AG04450 (cell line): Measurements from ENCODE around the gene AURKA. TPM values are rescaled to one million over a fixed set of nuclear protein-coding genes. Genes with fewer than 3 reads are reported as not detected.
"Not testable (repeated sequence)": the region's sequence is repeated elsewhere in the genome, so short reads cannot be mapped to it uniquely, and the experiment has no call there.

Source experiments
- CTCF ChIA-PET: fragments of 300-600, 350-600 bp; formaldehyde crosslinking; extraction: SDS; loops from one replicate; lab custom pipeline; 2022; ENCODE audit warnings: antibody characterized with exemption, inconsistent platforms; lab: Charles Lee
- POLR2A ChIA-PET: fragments of 350-600 bp; formaldehyde crosslinking; extraction: SDS; loops from one replicate; lab custom pipeline; 2021; ENCODE audit warnings: antibody characterized with exemption, inconsistent platforms; lab: Yijun Ruan, JAX
- DNase-seq: peaks from one replicate; pipeline ENCODE4 v3.0.0-alpha.2; 2011; ENCODE audit warnings: low read depth, low spot score
- H3K27ac ChIP-seq: one replicate; pipeline ENCODE4 v1.5.1; 2012; ENCODE audit warnings: low read depth, low read length, control low read depth
- H3K27me3 ChIP-seq: one replicate; pipeline ENCODE4 v1.6.0; 2012; ENCODE audit warnings: low read length; ENCODE audit not compliant: control insufficient read depth, insufficient read depth
- H3K4me3 ChIP-seq: 2 replicates; pipeline ENCODE4 v1.5.1; 2011; ENCODE audit warnings: mild to moderate bottlenecking, low read depth, low read length, control low read depth
- H3K9me3 ChIP-seq: 2 replicates; pipeline ENCODE4 v1.5.1; 2012; ENCODE audit warnings: low read length; ENCODE audit not compliant: control insufficient read depth, insufficient read depth
- CTCF ChIP-seq: IDR thresholded peaks from 2 replicates; pipeline ENCODE4 v1.5.1; 2011; ENCODE audit warnings: low read depth, low read length, control low read depth, inconsistent platforms
- polyA plus RNA-seq: library from polyadenylated mRNA; depleted of rRNA; stranded (reverse); fragments of >200 nt; gene quantifications from 2 replicates; pipeline ENCODE4 v1.2.3, GENCODE V29; 2011

The AURKA gene
- polyA plus RNA-seq, 1 experiment, result 31.0 TPM

- TF ChIP-seq CTCF, result no peak
- DNase-seq, result no peak
- H3K27ac ChIP-seq, result no peak overlapping the region
- POLR2A ChIA-PET, result interaction anchor here (0.6 to 2.2 kb wide), 16 partner anchors 11 to 77 kb away, joined by 3 to 13 read pairs (median 4); partner anchors contain the start of genes CASS4, FAM210B and RTF2
- H3K27me3 ChIP-seq, result no peaks in the 10 kb centered on the region
- no peaks in the 10 kb centered on the region for H3K9me3 ChIP-seq
- H3K4me3 ChIP-seq, result peak overlapping the region; percentile 98
- CTCF ChIA-PET, result interaction anchor here (1.0 kb wide), 1 partner anchor 79 kb away, joined by 3 read pairs; no protein-coding TSS in a partner anchor
These were observed 351 bp downstream of the AURKA start for GRCh38 chr20:56391596-56392131.

- ChIA-PET CTCF (no interaction called here), POLR2A (interaction anchor here (1.4 to 2.2 kb wide), 2 partner anchors 10 to 78 kb away, joined by 4 to 13 read pairs; partner anchors contain the start of gene RTF2)
- H3K27ac ChIP-seq, result no peak overlapping the region
- no peaks in the 10 kb centered on the region for H3K27me3 ChIP-seq
- H3K4me3 ChIP-seq, result peak overlapping the region; percentile 98
- H3K9me3 ChIP-seq, result no peaks in the 10 kb centered on the region
- DNase-seq, result no peak
- no peak for TF ChIP-seq CTCF
These were observed 978 bp downstream of the AURKA start for GRCh38 chr20:56391037-56391436.

GRCh38 chr20:56390396-56390795 lies 1.6 kb downstream of the AURKA start:
- H3K4me3 ChIP-seq, H3K27ac ChIP-seq, CTCF ChIA-PET, POLR2A ChIA-PET, H3K9me3 ChIP-seq, DNase-seq, H3K27me3 ChIP-seq: not testable (repeated sequence)

- H3K9me3 ChIP-seq, result no peaks in the 10 kb centered on the region
- ChIA-PET POLR2A (no interaction called here), CTCF (no interaction called here)
- DNase-seq, result no peak
- no peaks in the 10 kb centered on the region for H3K27me3 ChIP-seq
- no peak overlapping the region for H3K4me3 ChIP-seq
- TF ChIP-seq CTCF, result no peak
- no peak overlapping the region for H3K27ac ChIP-seq
These were observed 2.2 kb downstream of the AURKA start for GRCh38 chr20:56389807-56390206.

- Histone ChIP-seq H3K27me3 (no peaks in the 10 kb centered on the region), H3K4me3 (no peak overlapping the region), H3K27ac (no peak overlapping the region), H3K9me3 (no peaks in the 10 kb centered on the region)
- CTCF ChIA-PET, result no interaction called here
- no peak for DNase-seq
- POLR2A ChIA-PET, result no interaction called here
- TF ChIP-seq CTCF, result no peak
These were observed 3.1 kb downstream of the AURKA start for GRCh38 chr20:56388882-56389281.
